T-helper 1 cell treated with Interleukin-12 subunit alpha and Interleukin-12 subunit beta and Interleukin-4 antibody, amounts not matched to agents 30 ng/mL and 1 ng/mL, for 36 hours (primary cell): ENCODE measurements around the gene ROBO2. TPM values are rescaled to one million over a fixed set of nuclear protein-coding genes. Genes with fewer than 3 reads are reported as not detected.

ENCODE experiments used
- intact Hi-C: fragments of 100-400 bp; cut with micrococcal nuclease; formaldehyde crosslinking; loops from one replicate; pipeline ENCODE4 v1.15.1; 2024
- total RNA-seq: library from RNA; stranded (reverse); gene quantifications from 2 replicates; pipeline ENCODE4 v1.2.3, GENCODE V29; 2022

Gene ROBO2
- total RNA-seq, 1 donor from 2014 or later: not detected

DNA sequence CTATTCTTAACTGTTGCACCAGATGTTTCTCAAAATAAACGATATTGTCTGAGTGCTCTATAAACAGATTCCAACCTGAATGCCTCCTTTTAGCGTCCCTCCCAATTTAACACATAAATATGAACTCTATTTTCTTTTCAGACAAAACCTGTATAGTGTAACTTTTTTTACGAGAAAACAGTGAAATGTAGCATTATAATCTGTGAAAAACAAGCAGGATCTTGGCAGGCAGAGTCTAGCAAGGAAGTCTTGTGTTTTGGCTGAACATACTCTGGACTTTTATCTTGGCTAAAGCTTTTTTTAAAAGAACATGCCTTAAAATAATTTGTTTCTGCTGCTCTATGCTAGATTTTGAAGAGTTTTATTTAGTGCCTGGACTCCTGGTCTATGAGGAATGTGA, 150.5 kb downstream of the ROBO2 start:
- intact Hi-C loops: no loop called here

DNA sequence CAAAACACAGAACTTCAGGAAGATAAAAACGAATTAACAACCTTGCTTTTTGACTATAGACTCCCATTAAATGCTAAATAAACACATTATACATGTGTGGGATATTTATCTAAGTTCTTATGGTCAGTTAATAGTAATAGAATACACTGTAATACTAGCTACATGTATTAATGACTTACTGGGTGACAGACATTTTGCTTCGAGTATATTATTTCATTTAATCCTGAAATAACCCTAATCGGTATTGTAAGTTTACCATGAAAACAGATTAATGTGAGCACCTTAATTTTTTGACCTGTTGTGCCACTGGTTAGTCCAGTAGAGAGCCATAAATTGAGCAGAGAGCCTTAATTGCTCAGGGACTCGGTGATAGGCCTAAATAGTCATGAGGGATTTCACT, 151.1 kb downstream of the ROBO2 start:
- intact Hi-C loops: no loop called here

DNA sequence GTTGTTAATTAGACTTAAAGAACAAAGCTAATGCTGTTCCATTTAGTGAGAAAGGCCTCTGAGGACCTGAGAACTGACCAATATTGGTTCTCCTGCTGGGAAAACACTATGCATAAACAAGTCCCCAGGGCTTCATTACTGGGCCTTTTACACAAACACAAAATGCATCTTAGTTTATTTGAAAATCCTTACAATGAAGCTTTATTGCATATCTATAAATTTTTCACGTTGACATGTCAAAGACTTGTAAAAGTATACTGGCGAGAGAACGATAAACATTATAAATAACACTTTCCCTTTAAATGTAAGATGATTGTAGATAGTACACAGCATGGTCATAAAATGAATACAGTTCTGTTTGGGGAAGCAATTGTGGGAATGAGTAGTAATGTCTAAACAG, 151.7 kb downstream of the ROBO2 start:
- intact Hi-C loops: no loop called here

DNA sequence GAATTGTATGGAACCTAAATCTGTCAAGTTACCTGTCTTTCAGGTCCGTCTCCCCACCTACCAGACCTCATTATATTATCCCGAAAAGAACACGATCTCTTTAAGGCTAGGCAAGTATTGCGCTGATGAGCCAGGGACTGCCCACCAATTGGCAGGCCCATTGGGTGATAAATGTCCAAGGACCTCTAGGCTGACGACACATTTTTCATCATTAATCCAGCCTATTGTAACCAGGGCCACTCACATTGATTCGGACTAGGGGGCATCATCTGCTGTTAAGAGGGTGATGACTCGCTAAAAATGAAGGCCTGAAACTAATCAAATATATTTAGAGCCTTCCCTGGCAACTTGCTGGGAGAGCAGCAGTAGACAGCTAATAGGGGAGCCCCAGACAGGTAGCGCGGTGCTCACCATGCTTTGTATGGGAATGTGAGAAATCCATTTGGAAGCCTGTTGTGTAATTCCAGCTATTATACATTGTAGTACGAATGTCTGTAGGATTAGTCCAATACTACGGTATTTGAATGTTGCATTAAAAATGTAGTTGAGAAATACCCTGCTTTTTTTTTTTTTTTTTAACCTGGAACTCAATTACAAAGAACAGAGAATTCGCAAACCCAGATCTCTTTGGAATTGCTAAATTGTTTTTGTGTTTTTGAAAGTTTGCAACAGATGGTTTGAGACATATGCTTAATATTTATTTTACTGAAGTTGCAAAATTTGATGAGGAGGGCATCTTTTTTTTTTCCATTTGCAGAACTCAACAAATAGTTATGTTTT, 156.1 kb downstream of the ROBO2 start:
- intact Hi-C loops: no loop called here

DNA sequence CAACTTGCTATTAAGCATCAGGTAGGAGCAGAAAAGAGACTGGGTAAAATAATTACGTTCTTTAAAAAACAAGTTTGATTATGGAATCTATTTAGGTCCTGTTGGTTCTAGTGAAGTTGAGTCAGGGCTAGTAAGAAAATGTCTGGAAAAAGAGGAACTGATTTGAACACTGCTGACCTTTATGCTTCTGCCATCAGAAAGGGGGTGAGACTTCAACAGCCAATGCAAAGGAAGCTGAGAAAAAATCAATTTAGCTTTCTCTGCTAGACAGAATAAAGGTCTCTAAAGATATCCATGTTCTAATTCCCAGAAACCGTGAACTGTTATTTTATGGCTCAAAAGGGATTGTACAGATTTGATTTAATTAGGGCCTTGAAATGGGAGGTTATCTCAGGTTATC, 157.5 kb downstream of the ROBO2 start:
- intact Hi-C loops: no loop called here

DNA sequence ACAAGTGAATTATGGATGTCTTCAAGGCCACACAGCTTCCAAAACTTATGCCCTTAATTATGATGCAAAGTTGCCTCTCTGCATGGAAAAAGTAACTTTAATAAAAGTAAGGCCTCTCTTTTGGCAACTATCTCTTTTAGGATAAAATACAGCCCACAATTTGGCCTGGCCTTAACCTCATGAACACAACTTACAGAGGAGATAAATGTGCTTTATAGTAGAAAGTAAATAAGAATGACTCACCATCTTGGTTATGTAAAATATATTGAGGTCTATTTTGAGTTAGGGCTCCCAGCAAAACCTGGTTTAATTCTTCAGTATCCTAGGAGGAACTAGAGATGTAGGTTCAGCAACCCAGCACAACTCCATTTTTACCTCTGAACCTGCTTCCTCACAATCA, 164.0 kb downstream of the ROBO2 start:
- intact Hi-C loops: no loop called here

DNA sequence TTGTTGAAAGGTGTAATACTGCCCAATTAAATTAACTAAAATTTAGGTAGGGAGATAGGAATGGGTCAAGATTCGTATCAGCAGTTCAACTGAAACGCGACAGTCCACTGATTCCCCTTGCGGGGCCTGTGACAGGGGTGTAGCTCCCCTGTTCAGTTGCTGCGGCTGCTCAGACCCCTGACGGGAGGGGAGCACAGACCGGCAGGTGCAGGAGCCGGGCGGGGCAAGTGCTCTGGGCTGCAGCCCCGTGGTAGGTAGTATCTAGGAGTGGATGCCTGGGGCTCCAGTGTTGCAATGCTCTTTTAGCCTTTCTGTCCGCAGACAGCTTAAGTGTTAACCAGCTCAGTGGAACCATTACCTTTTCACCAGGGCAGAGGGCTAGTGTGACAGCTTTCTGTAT, 164.9 kb downstream of the ROBO2 start:
- intact Hi-C loops: no loop called here

DNA sequence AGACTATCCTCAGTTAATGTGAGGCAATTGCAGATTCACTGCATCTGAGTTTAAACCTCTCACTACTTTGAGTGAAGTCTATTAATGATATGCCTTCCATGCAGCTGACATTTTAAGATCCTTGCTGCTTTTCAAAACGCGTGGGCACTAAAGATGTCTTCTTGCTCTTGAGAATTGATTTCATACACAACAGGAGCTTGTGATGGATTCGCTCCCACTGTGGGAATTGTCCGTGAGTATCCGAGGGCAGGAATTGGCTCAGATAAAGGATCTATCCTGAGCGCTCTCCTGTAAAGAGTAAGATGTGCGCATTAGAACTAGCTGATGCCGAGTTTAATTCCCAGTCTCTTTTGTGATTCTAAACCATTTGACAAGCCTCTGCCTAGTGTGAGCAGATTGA, 167.9 kb downstream of the ROBO2 start:
- intact Hi-C loops: no loop called here

DNA sequence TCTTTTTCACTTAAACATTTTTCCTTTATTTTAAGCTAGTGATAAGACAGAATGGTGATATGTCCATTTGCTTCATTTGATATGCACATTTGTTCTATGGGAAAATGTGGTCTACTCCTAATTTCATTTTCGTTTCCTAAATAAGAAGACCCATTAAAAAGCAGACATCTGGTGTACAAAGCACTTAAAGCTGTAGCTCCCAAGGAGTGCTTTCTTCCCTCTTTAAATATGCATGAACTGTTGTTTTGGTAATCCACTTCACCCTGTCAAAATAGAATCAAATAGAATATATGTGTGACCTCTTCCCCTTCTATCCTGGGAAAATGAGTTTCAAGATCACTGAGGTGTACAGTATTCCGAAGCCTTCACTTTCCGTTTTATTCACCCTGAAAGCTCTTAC, 182.8 kb downstream of the ROBO2 start:
- intact Hi-C loops: no loop called here

DNA sequence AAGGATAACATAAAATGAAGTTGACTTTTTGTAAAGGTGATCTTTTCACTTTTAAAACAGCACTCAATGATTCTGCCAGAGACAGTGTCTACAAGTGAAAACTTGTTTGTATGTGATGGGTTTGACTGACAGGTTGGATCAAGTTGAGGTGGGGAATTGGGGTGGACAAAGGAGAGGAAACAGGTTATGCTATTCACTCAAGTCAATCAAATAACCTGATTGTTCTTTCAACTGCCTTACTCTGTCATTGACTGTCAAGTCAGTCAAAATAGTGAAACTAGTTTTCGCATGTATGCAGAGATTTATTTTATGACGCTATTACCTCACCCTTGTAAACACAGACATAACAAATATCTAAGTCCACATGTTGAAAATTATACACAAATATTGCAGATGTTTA, 187.7 kb downstream of the ROBO2 start:
- intact Hi-C loops: no loop called here

DNA sequence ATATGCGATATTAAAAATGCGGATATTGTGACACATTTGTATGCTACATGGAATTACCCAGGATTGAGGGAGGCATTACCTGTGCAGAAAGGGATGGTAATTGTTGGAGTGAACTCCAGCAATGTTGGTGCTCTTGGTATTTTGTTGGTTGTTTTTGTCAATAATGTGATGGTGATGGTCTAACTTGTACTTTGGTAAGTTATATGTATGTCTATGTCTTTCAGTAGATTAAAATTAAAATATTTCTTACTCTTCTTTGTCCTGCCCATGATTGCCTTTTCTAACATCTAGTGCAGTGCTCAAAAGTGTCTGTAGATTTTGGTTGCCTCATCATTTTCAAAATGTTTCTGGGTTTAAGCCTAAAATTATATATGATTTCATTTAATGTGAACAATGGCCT, 192.7 kb downstream of the ROBO2 start:
- intact Hi-C loops: no loop called here

DNA sequence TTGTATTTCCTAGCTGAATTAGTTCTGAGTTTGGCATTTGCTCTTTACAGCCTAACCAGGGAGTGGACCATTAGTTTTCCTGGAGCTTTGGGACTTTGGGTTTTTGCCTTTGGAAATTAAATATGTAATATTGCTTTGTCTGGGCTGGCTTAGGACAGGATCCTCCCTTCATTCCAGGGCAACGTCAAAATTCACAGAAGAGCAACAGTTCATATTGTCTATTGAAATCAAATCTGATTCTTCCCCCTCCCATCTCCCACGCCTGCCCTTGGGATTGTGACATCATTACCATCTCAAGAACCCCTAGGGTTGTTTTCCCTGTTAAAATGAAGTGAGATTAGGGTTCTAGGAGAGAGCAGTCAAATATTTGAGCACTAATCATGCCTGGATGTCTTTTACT, 194.1 kb downstream of the ROBO2 start:
- intact Hi-C loops: no loop called here

DNA sequence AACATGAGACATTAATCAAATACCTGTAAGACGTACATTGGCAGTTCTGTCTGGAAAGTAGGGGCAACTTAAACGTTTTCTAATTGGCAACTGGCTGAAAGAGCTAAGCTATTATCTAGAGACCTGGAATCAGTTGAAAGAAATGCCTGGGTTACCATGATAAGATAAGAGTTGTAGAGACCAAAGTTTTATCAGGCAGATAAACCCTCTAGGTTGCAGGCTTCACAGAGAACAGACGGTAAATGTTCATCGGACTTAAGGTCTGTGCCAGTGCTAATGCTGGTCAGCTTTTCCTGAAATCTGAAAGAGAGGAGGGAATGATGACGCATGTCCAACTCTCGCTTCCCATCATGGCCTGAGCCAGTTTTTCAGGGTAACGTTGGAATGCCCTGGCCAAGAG, 196.2 kb downstream of the ROBO2 start:
- intact Hi-C loops: no loop called here

DNA sequence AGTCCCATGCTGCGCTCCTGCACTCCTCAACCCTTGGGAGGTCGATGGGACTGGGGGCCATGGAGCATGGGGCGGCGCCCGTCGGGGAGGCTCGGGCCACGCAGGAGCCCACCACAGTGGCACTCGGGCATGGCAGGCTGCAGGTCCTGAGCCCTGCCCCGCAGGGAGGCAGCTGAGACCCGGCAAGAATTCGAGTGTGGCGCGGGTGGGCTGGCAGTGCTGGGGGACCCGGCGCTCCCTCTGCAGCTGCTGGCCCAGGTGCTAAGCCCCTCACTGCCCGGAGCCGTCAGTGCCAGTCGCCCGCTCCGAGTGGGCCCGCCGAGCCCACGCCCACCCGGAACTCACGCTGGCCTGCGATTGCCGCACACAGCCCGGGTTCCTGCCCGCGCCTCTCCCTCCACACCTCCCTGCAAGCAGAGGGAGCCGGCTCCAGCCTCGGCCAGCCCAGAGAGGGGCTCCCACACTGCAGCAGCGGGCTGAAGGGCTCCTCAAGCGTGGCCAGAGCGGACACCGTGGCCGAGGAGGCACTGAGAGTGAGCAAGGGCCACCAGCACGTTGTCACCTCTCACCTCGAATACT, 200.3 kb downstream of the ROBO2 start:
- intact Hi-C loops: no loop called here

DNA sequence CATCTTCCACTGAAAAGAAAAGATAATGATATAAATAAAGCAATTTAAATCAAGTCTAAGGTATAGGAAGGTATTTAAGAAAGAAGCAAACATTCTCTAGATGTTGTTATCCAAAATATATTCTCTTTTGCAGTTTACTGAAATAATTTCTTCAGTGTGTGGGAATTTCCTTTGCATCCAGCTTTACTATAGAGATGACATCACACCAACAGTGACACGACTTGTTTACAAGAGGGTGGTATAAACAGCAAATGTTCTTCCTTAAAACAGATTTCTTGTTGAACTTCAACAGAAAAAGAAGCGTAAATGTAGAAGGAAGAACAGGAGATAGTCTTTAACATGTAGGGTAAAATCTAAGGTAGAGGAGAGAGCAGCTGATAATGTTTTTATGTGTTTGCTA, 202.5 kb downstream of the ROBO2 start:
- intact Hi-C loops: no loop called here

DNA sequence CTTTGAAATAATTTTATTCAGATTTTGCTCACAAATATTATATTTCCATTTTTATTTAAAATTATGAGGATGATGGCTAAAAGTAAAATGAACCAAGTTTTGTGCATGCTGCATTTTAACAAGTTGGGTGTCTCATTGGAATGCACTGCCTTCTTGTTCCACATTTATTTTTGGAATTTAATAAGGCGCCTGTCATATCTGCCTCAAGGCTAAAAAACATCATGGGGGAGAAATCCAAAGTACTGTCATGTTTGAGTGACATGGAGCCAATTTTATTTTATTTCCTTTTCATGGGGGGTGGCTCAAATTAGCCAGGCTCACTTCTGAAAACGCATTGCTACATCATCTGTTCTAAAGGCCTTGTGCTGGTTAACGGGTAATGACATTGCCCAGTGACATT, 205.1 kb downstream of the ROBO2 start:
- intact Hi-C loops: no loop called here

DNA sequence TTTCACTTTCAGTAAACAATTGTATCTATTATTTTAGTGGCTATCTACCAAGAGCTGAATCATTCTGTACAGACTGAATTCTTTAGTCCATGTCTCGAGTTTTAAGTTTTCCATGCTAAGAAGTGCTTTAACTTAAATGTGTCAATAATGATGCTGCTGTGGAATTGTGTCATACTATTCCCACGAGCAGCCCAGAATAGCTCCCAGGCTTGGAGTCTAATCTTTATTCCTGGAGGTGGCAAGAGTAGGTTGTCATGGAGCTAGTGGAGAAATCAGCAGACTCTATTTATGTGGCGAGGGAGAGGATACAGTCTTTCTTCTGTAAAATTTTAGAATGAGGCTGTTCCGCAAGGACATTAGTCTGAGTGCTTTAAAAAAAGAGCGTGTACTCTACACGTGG, 207.2 kb downstream of the ROBO2 start:
- intact Hi-C loops: no loop called here

DNA sequence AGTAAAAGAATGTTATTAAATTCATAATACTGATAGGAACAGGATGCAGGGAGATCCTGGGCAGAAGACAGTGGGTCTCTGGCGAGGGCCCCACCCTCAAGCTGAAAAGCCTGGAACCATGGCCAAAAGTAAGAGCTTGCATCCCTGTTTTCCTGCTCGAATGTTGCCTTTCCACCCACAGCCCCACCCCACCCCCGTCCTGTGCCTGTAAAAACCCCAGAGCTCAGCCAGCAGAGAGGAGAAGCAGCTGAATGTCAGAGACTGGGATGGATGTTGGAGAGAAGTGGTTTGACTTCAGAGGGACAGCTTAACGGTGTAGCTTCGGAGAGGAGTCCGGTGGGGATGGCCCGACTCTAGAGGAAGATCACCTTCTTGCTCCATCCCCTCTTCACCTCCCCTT, 207.9 kb downstream of the ROBO2 start:
- intact Hi-C loops: no loop called here

DNA sequence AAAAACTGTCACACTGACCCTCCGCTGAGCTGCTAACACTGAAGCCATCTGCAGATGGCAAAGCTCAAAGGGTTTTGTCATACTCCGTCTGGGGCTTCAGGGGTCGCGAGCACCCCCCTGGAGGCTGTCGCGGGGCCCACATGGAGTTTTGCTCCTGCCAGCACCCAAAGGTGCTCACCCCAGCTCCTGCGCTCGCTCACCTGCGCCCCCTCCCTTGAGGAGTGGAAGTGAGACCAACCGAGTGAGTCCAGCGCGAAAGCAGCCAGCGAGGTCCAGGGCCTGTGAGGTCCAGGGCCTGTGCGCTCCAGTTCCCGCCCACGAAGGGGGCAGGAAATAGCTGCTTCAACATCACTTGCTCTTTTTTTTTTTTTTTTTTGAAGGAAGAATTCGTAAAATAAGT, 208.5 kb downstream of the ROBO2 start:
- intact Hi-C loops: no loop called here

DNA sequence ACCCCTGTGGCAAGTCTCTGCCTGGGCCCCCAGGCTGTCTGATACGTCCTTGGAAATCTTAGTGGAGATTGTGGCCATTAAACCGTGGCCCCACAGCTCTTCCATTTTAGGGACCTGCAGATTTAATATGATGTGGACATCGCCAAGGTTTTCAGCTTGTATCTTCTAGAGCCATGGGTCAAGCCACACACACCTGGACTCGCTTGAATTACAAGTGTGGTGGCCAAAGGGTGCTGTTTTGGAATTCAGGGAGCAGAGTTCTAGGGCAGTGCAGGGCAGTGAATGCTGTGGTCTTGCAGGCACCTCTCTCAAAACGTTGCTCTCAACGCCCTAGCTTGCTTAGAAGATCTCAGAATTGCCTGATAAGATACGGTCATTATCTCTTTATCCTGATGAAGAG, 211.2 kb downstream of the ROBO2 start:
- intact Hi-C loops: no loop called here

DNA sequence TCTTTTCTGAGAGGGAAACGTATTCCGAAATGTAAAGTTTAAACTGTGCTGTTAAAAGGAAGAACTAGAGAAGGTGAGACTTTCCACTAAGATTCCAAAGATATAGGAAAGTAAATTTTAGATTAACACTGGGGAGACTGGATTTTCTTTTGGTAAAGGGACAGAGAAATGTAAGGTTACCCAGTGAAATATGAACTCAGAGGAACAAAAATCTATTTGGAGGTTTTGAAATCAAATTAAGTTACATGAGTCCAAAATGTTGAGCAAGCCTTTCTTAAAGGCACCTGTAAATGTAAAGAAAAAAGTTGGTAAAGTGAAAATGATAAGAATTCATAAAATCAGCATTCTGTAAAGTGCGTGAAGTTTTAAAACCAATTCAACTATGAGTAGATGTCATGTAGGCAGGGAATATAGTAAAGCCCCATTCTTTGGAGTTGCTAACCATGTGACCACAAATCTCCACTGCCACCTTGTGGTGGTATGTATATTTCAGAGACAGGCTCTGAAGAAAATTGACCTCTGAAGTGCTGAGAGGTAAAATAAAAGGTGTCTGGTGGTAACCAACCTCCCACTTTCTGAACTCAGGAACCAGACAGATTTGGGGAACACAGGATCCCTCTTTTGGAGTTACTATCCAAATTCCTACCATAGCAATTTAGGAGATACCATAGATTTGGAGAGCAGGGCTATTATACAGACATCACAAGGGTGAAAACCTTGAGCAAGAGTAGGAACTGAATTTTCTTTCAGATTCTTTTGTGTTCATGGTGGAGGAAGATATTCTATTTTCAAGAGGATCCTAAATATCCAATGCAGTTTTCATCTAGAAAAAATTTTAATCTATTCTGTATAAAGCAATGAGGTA, 215.3 kb downstream of the ROBO2 start:
- intact Hi-C loops: loop anchor here (1.0 kb wide), 1 partner anchor 217 kb away; no protein-coding TSS in a partner anchor
